GM23338 (cell line): Measurements from ENCODE around the gene SPTLC2. TPM values are rescaled to one million over a fixed set of nuclear protein-coding genes. Genes with fewer than 3 reads are reported as not detected.

Source experiments
- ATAC-seq: fragments of 200-7000 bp; cut with Tn5 transposase; 3 replicates; pipeline ENCODE4 v1.9.1; 2020
- DNase-seq: peaks from one replicate; pipeline ENCODE4 v3.0.0-alpha.2; 2015; ENCODE audit warnings: low spot score
- H2AFZ ChIP-seq: fragments of 200-600 bp; sonication (generic); 2 replicates; pipeline ENCODE4 v1.8.0; 2016; ENCODE audit warnings: antibody characterized with exemption, mild to moderate bottlenecking, moderate library complexity
- H3F3A ChIP-seq: fragments of 200-600 bp; sonication (generic); replicated peaks from 2 replicates; pipeline ENCODE4 v1.8.0; 2017; ENCODE audit warnings: antibody characterized with exemption, mixed run types, low read depth
- H3K27ac ChIP-seq: fragments of 200-600 bp; sonication (generic); 2 replicates; pipeline ENCODE4 v1.6.1; 2016; ENCODE audit warnings: low read depth
- H3K27me3 ChIP-seq: fragments of 200-600 bp; sonication (generic); 2 replicates; pipeline ENCODE4 v1.8.0; 2016; ENCODE audit warnings: mild to moderate bottlenecking, mixed run types, moderate library complexity; ENCODE audit not compliant: insufficient read depth
- H3K36me3 ChIP-seq: fragments of 200-600 bp; sonication (generic); 2 replicates; pipeline ENCODE4 v1.8.0; 2016; ENCODE audit warnings: mild to moderate bottlenecking; ENCODE audit not compliant: insufficient read depth
- H3K4me1 ChIP-seq: fragments of 200-600 bp; sonication (generic); 2 replicates; pipeline ENCODE4 v1.8.0; 2016; ENCODE audit warnings: mild to moderate bottlenecking, moderate library complexity; ENCODE audit not compliant: insufficient read depth
- H3K4me2 ChIP-seq: fragments of 200-600 bp; sonication (generic); 2 replicates; pipeline ENCODE4 v1.7.1; 2017; ENCODE audit warnings: mixed run types
- H3K4me3 ChIP-seq: fragments of 200-600 bp; sonication (generic); 2 replicates; pipeline ENCODE4 v1.6.1; 2016; ENCODE audit warnings: mixed run types
- H3K79me2 ChIP-seq: fragments of 200-600 bp; sonication (generic); replicated peaks from 2 replicates; pipeline ENCODE4 v1.8.0; 2017; ENCODE audit warnings: mild to moderate bottlenecking; ENCODE audit not compliant: insufficient read depth
- H3K9me2 ChIP-seq: fragments of 200-600 bp; sonication (generic); 2 replicates; pipeline ENCODE4 v1.8.0; 2017; ENCODE audit not compliant: insufficient read depth
- H4K20me1 ChIP-seq: fragments of 200-600 bp; sonication (generic); replicated peaks from 2 replicates; pipeline ENCODE4 v1.8.0; 2017; ENCODE audit warnings: mild to moderate bottlenecking; ENCODE audit not compliant: insufficient read depth
- H3K27ac Mint-ChIP-seq: 2 replicates; pipeline ENCODE4 v1.8.0; 2020; ENCODE audit warnings: inconsistent platforms, mild to moderate bottlenecking, moderate library complexity, mixed read lengths
- H3K27me3 Mint-ChIP-seq: 3 replicates; pipeline ENCODE4 v1.8.0; 2022; ENCODE audit warnings: low read depth, mild to moderate bottlenecking, moderate library complexity, mixed read lengths, inconsistent platforms; ENCODE audit not compliant: insufficient read depth, poor library complexity
- H3K36me3 Mint-ChIP-seq: 3 replicates; pipeline ENCODE4 v1.8.0; 2021; ENCODE audit warnings: low read depth, mild to moderate bottlenecking, inconsistent platforms, moderate library complexity, mixed read lengths
- H3K4me1 Mint-ChIP-seq: 3 replicates; pipeline ENCODE4 v1.8.0; 2020; ENCODE audit warnings: mild to moderate bottlenecking, inconsistent platforms, mixed read lengths
- H3K4me3 Mint-ChIP-seq: 3 replicates; pipeline ENCODE4 v1.8.0; 2021; ENCODE audit warnings: moderate library complexity, mild to moderate bottlenecking, inconsistent platforms, mixed read lengths
- H3K9me3 Mint-ChIP-seq: 3 replicates; pipeline ENCODE4 v1.8.0; 2020; ENCODE audit warnings: moderate library complexity, mild to moderate bottlenecking, inconsistent platforms, mixed read lengths
- EZH2 ChIP-seq: fragments of 200-600 bp; sonication (generic); IDR thresholded peaks from one replicate; pipeline ENCODE4 v1.8.0; 2017; ENCODE audit warnings: antibody characterized with exemption, mild to moderate bottlenecking, low read depth; ENCODE audit not compliant: unreplicated experiment
- EZH2phosphoT487 ChIP-seq: fragments of 200-600 bp; sonication (generic); IDR thresholded peaks from one replicate; pipeline ENCODE4 v1.8.1; 2018; ENCODE audit warnings: antibody characterized with exemption; ENCODE audit not compliant: unreplicated experiment
- JUNB ChIP-seq: IDR thresholded peaks from one replicate; pipeline ENCODE4 v1.6.1; 2016; ENCODE audit warnings: antibody characterized with exemption; ENCODE audit not compliant: unreplicated experiment
- NANOG ChIP-seq: IDR thresholded peaks from 2 replicates; pipeline ENCODE4 v1.6.1; 2016; ENCODE audit warnings: antibody characterized with exemption, borderline replicate concordance
- POLR2AphosphoS5 ChIP-seq: IDR thresholded peaks from 2 replicates; pipeline ENCODE4 v1.6.1; 2016; ENCODE audit warnings: antibody characterized with exemption, low read depth
- STAT1 ChIP-seq: IDR thresholded peaks from one replicate; pipeline ENCODE4 v1.6.1; 2016; ENCODE audit warnings: antibody characterized with exemption; ENCODE audit not compliant: unreplicated experiment
- ZNF114 ChIP-seq: fragments of 250-450 bp; sonication (Bioruptor Pico); IDR thresholded peaks from 2 replicates; pipeline ENCODE4 v1.5.0; 2020; ENCODE audit warnings: mild to moderate bottlenecking, moderate library complexity
- ZNF331 ChIP-seq: fragments of 250-450 bp; sonication (Bioruptor Pico); IDR thresholded peaks from 2 replicates; pipeline ENCODE4 v1.5.0; 2020; ENCODE audit warnings: low read depth, mild to moderate bottlenecking, moderate library complexity
- polyA plus RNA-seq: library from polyadenylated mRNA; unstranded; fragments of >200 nt; fragmentation: Nextera tagmentation; extraction: Ambion mirVana; gene quantifications from 2 replicates; pipeline ENCODE4 v1.2.1, GENCODE V29; 2016
- total RNA-seq: library from RNA; depleted of rRNA; stranded (reverse); fragments of >200 nt; shearing (Covaris generic); gene quantifications from 2 replicates; pipeline ENCODE4 v1.2.3, GENCODE V29; 2014
- TF ChIP-seq, protein P1 (sequence below): IDR thresholded peaks from one replicate; pipeline ENCODE4 v1.6.1; 2018; ENCODE audit warnings: antibody characterized with exemption; ENCODE audit not compliant: unreplicated experiment
- TF ChIP-seq, protein P2 (sequence below), 2 experiments: fragments of 200-600 bp in 1 of 2; sonication (generic) in 1 of 2; conservative IDR thresholded peaks; 2 replicates each; pipeline versions ENCODE4 v1.5.1 to v1.6.1; 2016 to 2017; ENCODE audit warnings: antibody characterized with exemption in 2 of 2, low read depth in 2 of 2, mild to moderate bottlenecking in 2 of 2, moderate library complexity in 1 of 2
- TF ChIP-seq, protein P3 (sequence below): IDR thresholded peaks from 2 replicates; pipeline ENCODE4 v1.6.1; 2016; ENCODE audit warnings: antibody characterized with exemption
- TF ChIP-seq, protein P4 (sequence below): fragments of 250-450 bp; sonication (Bioruptor Pico); IDR thresholded peaks from 2 replicates; pipeline ENCODE4 v1.5.0; 2020; ENCODE audit warnings: mild to moderate bottlenecking, moderate library complexity

SPTLC2 gene
- total and polyA plus RNA-seq, 2 experiments from 2014 or later, result 22.3 to 38.9 TPM

DNA sequence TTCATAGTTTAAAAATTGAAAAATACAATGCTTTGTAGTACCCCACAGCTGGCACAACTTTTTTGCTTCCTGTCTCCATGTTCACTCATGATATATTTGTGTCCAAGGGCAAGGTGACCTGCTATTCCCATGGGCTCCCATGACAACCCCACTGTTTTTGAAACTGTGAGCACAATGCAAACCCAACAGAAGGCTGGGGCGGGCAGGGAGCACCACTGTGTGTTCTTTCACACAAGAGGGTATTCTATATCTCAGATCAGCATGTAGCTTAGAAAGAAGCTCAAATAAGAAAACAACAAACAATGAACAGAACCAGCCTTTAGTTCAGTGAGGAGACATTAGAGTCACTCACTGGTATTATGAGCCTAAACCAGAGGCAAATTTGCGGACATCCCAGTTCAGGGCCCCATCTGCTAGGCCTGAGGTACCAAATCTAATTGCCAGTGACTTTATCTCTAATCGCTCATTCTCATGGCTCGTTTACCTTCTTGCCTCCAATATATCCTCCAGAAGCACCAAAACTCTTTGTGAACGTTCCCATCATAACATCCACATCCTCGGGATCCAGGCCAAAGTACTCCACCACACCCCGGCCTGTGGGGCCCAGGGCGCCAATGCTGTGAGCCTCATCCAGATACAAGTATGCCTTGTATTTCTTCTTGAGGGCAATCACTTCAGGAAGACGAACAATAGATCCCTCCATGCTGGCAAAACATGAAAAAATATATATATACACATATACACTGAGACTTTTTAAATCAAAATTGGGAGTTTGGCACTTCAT, 61.4 kb downstream of the SPTLC2 start:
- no peak overlapping the region for H3K4me3 Mint-ChIP-seq
- H3K4me2 ChIP-seq, result no peak overlapping the region
- no peak overlapping the region for H2AFZ ChIP-seq
- no peak overlapping the region for H3K4me3 ChIP-seq
- H3K9me3 Mint-ChIP-seq, result no peaks in the 10 kb centered on the region
- ATAC-seq, result no peak
- peaks cover 10% of the 10 kb centered on the region; the same call in 1 of the 2 replicates for H4K20me1 ChIP-seq
- no peaks in the 10 kb centered on the region for H3K27me3 Mint-ChIP-seq
- no peaks in the 10 kb centered on the region for H3K27me3 ChIP-seq
- H3K79me2 ChIP-seq, result no peaks in the 10 kb centered on the region
- TF ChIP-seq ZNF114 (CRISPR knock-in tag) (no peak), NANOG (no peak), POLR2AphosphoS5 (no peak), EZH2 (no peak), STAT1 (no peak), EZH2phosphoT487 (no peak), JUNB (no peak), ZNF331 (CRISPR knock-in tag) (no peak)
- TF ChIP-seq, protein P1, sequence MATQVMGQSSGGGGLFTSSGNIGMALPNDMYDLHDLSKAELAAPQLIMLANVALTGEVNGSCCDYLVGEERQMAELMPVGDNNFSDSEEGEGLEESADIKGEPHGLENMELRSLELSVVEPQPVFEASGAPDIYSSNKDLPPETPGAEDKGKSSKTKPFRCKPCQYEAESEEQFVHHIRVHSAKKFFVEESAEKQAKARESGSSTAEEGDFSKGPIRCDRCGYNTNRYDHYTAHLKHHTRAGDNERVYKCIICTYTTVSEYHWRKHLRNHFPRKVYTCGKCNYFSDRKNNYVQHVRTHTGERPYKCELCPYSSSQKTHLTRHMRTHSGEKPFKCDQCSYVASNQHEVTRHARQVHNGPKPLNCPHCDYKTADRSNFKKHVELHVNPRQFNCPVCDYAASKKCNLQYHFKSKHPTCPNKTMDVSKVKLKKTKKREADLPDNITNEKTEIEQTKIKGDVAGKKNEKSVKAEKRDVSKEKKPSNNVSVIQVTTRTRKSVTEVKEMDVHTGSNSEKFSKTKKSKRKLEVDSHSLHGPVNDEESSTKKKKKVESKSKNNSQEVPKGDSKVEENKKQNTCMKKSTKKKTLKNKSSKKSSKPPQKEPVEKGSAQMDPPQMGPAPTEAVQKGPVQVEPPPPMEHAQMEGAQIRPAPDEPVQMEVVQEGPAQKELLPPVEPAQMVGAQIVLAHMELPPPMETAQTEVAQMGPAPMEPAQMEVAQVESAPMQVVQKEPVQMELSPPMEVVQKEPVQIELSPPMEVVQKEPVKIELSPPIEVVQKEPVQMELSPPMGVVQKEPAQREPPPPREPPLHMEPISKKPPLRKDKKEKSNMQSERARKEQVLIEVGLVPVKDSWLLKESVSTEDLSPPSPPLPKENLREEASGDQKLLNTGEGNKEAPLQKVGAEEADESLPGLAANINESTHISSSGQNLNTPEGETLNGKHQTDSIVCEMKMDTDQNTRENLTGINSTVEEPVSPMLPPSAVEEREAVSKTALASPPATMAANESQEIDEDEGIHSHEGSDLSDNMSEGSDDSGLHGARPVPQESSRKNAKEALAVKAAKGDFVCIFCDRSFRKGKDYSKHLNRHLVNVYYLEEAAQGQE, result no peak
- TF ChIP-seq, protein P2, sequence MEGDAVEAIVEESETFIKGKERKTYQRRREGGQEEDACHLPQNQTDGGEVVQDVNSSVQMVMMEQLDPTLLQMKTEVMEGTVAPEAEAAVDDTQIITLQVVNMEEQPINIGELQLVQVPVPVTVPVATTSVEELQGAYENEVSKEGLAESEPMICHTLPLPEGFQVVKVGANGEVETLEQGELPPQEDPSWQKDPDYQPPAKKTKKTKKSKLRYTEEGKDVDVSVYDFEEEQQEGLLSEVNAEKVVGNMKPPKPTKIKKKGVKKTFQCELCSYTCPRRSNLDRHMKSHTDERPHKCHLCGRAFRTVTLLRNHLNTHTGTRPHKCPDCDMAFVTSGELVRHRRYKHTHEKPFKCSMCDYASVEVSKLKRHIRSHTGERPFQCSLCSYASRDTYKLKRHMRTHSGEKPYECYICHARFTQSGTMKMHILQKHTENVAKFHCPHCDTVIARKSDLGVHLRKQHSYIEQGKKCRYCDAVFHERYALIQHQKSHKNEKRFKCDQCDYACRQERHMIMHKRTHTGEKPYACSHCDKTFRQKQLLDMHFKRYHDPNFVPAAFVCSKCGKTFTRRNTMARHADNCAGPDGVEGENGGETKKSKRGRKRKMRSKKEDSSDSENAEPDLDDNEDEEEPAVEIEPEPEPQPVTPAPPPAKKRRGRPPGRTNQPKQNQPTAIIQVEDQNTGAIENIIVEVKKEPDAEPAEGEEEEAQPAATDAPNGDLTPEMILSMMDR (conservative IDR thresholded peaks at IDR 0.05; ENCODE audit: low read depth in 2 of 2), result no peak
- TF ChIP-seq, protein P3, sequence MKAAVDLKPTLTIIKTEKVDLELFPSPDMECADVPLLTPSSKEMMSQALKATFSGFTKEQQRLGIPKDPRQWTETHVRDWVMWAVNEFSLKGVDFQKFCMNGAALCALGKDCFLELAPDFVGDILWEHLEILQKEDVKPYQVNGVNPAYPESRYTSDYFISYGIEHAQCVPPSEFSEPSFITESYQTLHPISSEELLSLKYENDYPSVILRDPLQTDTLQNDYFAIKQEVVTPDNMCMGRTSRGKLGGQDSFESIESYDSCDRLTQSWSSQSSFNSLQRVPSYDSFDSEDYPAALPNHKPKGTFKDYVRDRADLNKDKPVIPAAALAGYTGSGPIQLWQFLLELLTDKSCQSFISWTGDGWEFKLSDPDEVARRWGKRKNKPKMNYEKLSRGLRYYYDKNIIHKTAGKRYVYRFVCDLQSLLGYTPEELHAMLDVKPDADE, result no peak
- TF ChIP-seq, protein P4, sequence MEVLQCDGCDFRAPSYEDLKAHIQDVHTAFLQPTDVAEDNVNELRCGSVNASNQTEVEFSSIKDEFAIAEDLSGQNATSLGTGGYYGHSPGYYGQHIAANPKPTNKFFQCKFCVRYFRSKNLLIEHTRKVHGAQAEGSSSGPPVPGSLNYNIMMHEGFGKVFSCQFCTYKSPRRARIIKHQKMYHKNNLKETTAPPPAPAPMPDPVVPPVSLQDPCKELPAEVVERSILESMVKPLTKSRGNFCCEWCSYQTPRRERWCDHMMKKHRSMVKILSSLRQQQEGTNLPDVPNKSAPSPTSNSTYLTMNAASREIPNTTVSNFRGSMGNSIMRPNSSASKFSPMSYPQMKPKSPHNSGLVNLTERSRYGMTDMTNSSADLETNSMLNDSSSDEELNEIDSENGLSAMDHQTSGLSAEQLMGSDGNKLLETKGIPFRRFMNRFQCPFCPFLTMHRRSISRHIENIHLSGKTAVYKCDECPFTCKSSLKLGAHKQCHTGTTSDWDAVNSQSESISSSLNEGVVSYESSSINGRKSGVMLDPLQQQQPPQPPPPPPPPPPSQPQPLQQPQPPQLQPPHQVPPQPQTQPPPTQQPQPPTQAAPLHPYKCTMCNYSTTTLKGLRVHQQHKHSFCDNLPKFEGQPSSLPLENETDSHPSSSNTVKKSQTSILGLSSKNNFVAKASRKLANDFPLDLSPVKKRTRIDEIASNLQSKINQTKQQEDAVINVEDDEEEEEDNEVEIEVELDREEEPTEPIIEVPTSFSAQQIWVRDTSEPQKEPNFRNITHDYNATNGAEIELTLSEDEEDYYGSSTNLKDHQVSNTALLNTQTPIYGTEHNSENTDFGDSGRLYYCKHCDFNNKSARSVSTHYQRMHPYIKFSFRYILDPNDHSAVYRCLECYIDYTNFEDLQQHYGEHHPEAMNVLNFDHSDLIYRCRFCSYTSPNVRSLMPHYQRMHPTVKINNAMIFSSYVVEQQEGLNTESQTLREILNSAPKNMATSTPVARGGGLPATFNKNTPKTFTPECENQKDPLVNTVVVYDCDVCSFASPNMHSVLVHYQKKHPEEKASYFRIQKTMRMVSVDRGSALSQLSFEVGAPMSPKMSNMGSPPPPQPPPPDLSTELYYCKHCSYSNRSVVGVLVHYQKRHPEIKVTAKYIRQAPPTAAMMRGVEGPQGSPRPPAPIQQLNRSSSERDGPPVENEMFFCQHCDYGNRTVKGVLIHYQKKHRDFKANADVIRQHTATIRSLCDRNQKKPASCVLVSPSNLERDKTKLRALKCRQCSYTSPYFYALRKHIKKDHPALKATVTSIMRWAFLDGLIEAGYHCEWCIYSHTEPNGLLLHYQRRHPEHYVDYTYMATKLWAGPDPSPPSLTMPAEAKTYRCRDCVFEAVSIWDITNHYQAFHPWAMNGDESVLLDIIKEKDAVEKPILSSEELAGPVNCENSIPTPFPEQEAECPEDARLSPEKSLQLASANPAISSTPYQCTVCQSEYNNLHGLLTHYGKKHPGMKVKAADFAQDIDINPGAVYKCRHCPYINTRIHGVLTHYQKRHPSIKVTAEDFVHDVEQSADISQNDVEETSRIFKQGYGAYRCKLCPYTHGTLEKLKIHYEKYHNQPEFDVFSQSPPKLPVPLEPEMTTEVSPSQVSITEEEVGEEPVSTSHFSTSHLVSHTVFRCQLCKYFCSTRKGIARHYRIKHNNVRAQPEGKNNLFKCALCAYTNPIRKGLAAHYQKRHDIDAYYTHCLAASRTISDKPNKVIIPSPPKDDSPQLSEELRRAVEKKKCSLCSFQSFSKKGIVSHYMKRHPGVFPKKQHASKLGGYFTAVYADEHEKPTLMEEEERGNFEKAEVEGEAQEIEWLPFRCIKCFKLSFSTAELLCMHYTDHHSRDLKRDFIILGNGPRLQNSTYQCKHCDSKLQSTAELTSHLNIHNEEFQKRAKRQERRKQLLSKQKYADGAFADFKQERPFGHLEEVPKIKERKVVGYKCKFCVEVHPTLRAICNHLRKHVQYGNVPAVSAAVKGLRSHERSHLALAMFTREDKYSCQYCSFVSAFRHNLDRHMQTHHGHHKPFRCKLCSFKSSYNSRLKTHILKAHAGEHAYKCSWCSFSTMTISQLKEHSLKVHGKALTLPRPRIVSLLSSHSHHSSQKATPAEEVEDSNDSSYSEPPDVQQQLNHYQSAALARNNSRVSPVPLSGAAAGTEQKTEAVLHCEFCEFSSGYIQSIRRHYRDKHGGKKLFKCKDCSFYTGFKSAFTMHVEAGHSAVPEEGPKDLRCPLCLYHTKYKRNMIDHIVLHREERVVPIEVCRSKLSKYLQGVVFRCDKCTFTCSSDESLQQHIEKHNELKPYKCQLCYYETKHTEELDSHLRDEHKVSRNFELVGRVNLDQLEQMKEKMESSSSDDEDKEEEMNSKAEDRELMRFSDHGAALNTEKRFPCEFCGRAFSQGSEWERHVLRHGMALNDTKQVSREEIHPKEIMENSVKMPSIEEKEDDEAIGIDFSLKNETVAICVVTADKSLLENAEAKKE, result no peak
- peaks cover 42% of the 10 kb centered on the region for H3K36me3 Mint-ChIP-seq
- no peaks in the 10 kb centered on the region for H3F3A ChIP-seq
- no peak overlapping the region for H3K27ac Mint-ChIP-seq
- H3K27ac ChIP-seq, result no peak overlapping the region
- H3K9me2 ChIP-seq, result no peaks in the 10 kb centered on the region
- H3K4me1 Mint-ChIP-seq, result no peaks in the 10 kb centered on the region
- no peaks in the 10 kb centered on the region for H3K4me1 ChIP-seq
- H3K36me3 ChIP-seq, result peaks cover 12% of the 10 kb centered on the region
- DNase-seq, result no peak
